ELR (cell line): ENCODE results near the gene OAS2.

Experiments
- DNase-seq: peaks from one replicate; pipeline ENCODE4 v3.0.0-alpha.2; 2015; ENCODE audit warnings: low read depth

OAS2 gene

DNA sequence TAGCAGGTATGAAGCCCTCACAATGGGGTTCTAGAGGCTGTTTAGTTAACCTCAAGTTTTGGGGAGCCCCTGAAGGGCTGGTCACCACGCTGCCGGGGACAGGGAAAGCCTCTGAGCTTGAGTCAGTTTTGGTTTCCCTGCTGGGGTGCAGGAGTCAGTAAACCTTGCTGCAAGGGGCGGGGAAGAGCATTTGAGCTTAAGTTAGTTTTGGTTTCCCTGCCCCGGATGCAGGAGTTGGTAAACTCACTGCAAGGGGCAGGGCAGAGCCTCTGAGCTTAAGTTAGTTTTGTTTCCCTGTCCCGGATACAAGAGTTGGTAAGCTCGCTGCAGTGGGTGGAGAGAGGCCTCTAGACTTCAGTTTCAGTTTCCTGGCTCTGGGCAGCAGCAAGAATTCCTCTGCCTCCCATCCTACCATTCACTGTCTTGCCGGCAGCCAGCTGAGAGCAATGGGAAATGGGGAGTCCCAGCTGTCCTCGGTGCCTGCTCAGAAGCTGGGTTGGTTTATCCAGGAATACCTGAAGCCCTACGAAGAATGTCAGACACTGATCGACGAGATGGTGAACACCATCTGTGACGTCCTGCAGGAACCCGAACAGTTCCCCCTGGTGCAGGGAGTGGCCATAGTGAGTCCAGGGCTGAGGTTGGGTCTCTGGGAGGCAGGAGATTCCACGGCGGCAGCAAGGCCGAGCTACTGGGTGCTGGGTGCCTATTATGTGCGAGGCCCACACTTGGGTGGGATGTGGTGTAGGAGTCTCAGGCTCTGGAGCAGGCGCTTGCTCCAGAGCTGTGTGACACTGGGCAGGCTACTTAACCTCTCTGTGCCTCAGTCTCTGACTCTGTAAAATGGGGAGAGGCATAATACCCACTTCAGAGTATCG is at the start of gene OAS2:
OAS2 (plus strand) TSS at position 357 of the 878 bp plus-strand sequence; CDS start at position 447, 90 bp downstream.
- peak; percentile 86 for DNase-seq

- DNase-seq = no peak
Observed at GRCh38 chr12:112928978-112929377, 49.3 kb upstream of the OAS2 start.

DNA sequence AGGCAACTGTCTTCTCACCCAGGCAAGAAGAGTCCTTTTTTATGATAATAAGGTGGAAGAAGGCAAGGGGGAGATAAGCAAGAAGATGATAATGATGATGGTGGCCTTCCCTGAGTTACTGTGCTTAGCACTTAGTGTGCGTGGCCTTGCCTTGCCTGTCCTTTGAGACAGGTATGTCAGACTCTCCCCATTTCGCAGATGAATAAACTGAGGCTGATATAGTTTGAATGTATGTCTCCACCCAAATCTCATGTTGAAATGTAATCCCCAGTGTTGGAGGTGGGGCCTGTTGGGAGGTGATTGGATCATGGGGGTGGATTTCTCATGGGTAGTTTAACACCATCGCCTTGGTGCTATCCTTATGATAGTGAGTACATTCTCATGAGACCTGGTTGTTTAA is 48.6 kb upstream of the OAS2 start:
- no peak for DNase-seq

DNA sequence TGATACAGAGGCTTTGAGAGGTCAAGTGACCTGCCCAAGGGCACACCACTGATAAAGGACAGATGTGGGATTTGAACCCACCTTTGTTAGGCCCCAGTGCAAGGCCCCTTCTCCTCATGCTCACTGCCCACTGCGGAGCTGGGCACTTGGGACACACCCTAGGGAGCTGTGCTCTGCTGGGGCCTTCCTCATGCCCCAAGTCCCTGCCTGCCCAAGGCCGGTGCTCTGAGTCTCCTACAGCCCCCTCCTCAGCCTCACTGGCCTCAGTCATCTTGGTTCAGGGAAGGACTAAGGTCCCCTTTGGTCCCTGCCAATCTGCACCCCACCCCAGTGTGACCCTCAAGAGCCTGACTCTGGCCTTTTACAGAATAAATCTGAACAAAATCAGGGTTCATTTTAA is 48.0 kb upstream of the OAS2 start:
- DNase-seq = no peak

- no peak for DNase-seq
Observed at GRCh38 chr12:112932485-112933128, 45.7 kb upstream of the OAS2 start.

- no peak for DNase-seq
Observed at GRCh38 chr12:112933129-112933505, 45.2 kb upstream of the OAS2 start.

DNA sequence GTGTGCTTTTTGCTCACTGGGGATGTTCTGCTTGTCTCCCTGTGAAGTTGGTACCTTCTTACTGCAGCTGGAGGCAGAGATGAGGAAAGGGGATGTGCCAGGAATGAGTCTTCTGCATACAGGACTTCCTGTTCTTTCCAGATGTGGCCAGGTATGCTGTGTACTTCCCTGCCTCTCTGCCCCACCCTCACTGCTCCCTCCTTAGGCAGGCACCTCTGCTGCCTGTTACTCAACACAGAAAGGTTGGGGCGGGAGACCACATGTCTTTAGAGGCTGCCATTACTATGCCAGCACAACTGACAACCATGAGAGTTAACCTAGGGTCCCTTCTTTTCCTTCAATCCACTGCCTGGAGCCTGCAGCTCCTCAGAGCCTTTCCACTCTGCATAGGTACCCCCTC is 42.1 kb upstream of the OAS2 start:
- no peak for DNase-seq

GRCh38 chr12:112936927-112937326 is 41.4 kb upstream of the OAS2 start:
- DNase-seq = no peak

DNA sequence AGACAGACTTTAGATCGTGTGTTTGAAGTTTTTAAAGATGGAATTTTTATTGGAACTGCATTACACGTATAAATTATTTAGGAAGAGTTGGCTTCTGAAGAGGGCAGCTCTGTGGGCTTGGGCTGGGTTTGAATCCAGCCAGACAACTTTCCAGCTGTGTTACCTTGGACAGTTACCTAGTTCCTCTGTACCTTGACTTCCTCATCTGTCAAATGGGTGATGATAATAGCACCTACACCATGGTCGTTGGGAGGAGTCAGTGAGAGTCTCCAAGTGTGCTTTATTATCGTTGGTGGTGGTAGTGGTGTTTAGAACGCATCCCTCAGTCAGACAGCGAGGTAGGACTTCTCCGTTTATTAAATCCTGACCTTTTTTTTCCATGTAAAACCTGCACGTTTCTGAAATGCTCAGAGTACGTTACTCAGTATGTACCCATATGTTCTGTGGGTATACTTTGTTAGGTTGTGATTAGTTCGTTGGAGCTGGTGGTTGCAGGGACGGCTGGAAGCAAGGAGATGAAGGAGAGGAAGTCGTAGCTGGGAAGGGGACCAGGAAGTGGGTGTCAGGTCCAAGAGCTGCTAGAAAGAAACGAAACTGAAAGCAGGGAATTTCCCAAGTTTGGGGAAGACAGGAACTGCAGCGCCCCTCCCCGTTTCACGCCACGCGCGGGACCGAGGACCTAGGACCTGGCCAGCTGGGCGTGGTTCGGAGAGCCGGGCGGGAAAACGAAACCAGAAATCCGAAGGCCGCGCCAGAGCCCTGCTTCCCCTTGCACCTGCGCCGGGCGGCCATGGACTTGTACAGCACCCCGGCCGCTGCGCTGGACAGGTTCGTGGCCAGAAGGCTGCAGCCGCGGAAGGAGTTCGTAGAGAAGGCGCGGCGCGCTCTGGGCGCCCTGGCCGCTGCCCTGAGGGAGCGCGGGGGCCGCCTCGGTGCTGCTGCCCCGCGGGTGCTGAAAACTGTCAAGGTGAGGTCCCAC is 40.3 kb upstream of the OAS2 start, which contains the start of gene OAS3:
OAS3 (plus strand) TSS at position 734 of the 979 bp plus-strand sequence; CDS start at position 791, 57 bp downstream.
- DNase-seq = peak; percentile 87

GRCh38 chr12:112938751-112939150 is 39.6 kb upstream of the OAS2 start:
- peak; percentile 34 for DNase-seq

- peak; percentile 14 for DNase-seq
Observed at GRCh38 chr12:112939761-112940381, 38.4 kb upstream of the OAS2 start.

GRCh38 chr12:112941528-112942335 is 36.6 kb upstream of the OAS2 start:
- no peak for DNase-seq

DNA sequence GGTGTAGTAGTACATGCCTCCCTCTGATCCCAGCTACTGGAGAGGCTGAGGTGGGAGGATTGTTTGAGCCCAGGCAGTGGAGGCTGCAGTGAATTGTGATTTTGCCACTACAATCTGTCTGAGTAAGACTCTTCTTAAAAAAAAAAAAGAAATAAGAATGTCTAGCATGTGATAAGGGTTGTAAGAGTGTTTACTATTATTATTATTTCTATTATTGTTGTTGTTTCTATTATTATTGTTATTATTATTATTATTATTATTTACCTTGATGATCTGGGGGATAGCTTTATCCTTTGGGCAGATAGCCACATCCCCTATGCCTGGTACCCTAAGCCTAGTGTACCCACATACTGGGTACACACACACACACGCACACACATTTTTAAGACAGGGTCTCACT is 35.7 kb upstream of the OAS2 start:
- no peak for DNase-seq

- no peak for DNase-seq
Observed at GRCh38 chr12:112944024-112944690, 34.2 kb upstream of the OAS2 start.

GRCh38 chr12:112945515-112945914 is 32.8 kb upstream of the OAS2 start:
- DNase-seq = no peak

GRCh38 chr12:112946236-112947000 is 31.9 kb upstream of the OAS2 start:
- no peak for DNase-seq

DNA sequence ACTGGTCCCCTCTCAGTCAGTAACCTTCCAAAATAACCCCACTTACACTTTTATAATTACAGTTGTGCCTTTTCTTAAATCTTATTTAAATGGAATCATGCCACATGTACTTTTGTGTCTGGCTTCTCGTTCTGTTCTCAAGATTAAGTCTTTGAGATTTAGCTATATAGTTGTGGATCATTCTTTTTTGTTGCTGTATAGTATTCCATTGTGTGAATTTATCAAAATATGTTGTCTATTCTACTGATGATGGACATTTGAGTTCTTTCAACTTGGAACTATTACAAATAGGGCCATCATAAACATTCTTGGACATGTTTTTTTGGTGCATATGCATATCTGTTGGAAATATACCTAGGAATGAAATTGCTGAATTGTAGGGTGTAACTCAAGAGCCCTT is 31.0 kb upstream of the OAS2 start:
- no peak for DNase-seq

DNA sequence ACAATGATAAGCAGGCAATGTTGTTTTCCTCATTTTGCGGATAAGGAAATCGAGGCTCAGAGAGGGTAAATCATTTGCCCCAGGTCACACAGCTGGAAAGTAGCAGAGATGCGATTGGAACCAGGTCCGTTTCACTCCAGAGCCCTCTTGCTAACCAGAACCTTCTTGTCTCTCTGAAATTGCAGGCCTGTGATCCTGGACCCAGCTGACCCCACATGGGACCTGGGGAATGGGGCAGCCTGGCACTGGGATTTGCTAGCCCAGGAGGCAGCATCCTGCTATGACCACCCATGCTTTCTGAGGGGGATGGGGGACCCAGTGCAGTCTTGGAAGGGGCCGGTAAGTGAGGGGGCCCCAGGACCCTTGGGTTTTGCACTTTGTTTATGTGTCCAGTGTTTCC is 30.6 kb upstream of the OAS2 start:
- DNase-seq = no peak

- no peak for DNase-seq
Observed at GRCh38 chr12:112948806-112949205, 29.5 kb upstream of the OAS2 start.

DNA sequence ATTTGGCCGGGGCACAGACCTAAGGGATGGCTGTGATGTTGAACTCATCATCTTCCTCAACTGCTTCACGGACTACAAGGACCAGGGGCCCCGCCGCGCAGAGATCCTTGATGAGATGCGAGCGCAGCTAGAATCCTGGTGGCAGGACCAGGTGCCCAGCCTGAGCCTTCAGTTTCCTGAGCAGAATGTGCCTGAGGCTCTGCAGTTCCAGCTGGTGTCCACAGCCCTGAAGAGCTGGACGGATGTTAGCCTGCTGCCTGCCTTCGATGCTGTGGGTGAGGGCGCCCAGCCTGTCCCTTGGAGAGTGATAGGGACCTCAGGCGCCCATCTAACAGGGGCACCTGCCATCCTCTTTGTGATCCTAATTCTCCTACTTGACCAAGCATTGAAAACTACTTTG is 27.6 kb upstream of the OAS2 start:
- no peak for DNase-seq
